Astrocyte (in vitro differentiated cells and primary cell): ENCODE measurements around the gene MEGF6. TPM values are rescaled to one million over a fixed set of nuclear protein-coding genes. Genes with fewer than 3 reads are reported as not detected.

Experiments used
- DNase-seq: peaks from one replicate; pipeline ENCODE4 v3.0.0-alpha.2; 2010; ENCODE audit warnings: low read depth
- FAIRE-seq: peaks from 2 replicates; lab custom pipeline; 2011; peaks lifted over from hg19 to GRCh38; lab: Jason Lieb, UNC
- H2AFZ ChIP-seq: 2 replicates; pipeline ENCODE4 v1.6.0; 2012; ENCODE audit warnings: low read depth, low read length, inconsistent platforms
- H3K27ac ChIP-seq: 2 replicates; pipeline ENCODE4 v1.5.1; 2011; ENCODE audit warnings: low read depth, low read length, inconsistent platforms
- H3K27me3 ChIP-seq: 2 replicates; pipeline ENCODE4 v1.6.0; 2011; ENCODE audit warnings: low read length, inconsistent platforms; ENCODE audit not compliant: insufficient read depth
- H3K36me3 ChIP-seq: 2 replicates; pipeline ENCODE4 v1.5.1; 2011; ENCODE audit warnings: low read length, inconsistent platforms; ENCODE audit not compliant: insufficient read depth
- H3K4me1 ChIP-seq: 2 replicates; pipeline ENCODE4 v1.5.1; 2011; ENCODE audit warnings: low read length, inconsistent platforms; ENCODE audit not compliant: insufficient read depth
- H3K4me2 ChIP-seq: 2 replicates; pipeline ENCODE4 v1.6.0; 2012; ENCODE audit warnings: low read length, inconsistent platforms
- H3K4me3 ChIP-seq: 2 replicates; pipeline ENCODE4 v1.5.1; 2011; ENCODE audit warnings: low read depth, mild to moderate bottlenecking, low read length, inconsistent platforms; ENCODE audit not compliant: insufficient read depth
- H3K79me2 ChIP-seq: 2 replicates; pipeline ENCODE4 v1.6.0; 2012; ENCODE audit warnings: mild to moderate bottlenecking, low read length, inconsistent platforms; ENCODE audit not compliant: insufficient read depth
- H3K9ac ChIP-seq: 2 replicates; pipeline ENCODE4 v1.6.0; 2012; ENCODE audit warnings: mild to moderate bottlenecking, low read length, inconsistent platforms
- H3K9me3 ChIP-seq: 2 replicates; pipeline ENCODE4 v1.5.1; 2012; ENCODE audit warnings: low read depth, mild to moderate bottlenecking, low read length, inconsistent platforms; ENCODE audit not compliant: insufficient read depth
- H4K20me1 ChIP-seq: 2 replicates; pipeline ENCODE4 v1.6.0; 2012; ENCODE audit warnings: low read length, inconsistent platforms; ENCODE audit not compliant: insufficient read depth
- H3K27ac Mint-ChIP-seq: one replicate; pipeline ENCODE4 v1.8.0; 2021; ENCODE audit warnings: mild to moderate bottlenecking, mixed read lengths; ENCODE audit not compliant: unreplicated experiment
- H3K27me3 Mint-ChIP-seq: one replicate; pipeline ENCODE4 v1.8.0; 2021; ENCODE audit warnings: low read depth, mixed read lengths; ENCODE audit not compliant: unreplicated experiment
- H3K36me3 Mint-ChIP-seq: one replicate; pipeline ENCODE4 v1.8.0; 2021; ENCODE audit warnings: low read depth, mixed read lengths; ENCODE audit not compliant: unreplicated experiment
- H3K4me1 Mint-ChIP-seq: one replicate; pipeline ENCODE4 v1.8.0; 2021; ENCODE audit warnings: low read depth, mixed read lengths; ENCODE audit not compliant: unreplicated experiment
- H3K4me3 Mint-ChIP-seq: one replicate; pipeline ENCODE4 v1.8.0; 2021; ENCODE audit warnings: mild to moderate bottlenecking, moderate library complexity, mixed read lengths; ENCODE audit not compliant: unreplicated experiment
- H3K9me3 Mint-ChIP-seq: one replicate; pipeline ENCODE4 v1.8.0; 2021; ENCODE audit warnings: mild to moderate bottlenecking, mixed read lengths; ENCODE audit not compliant: unreplicated experiment
- CTCF ChIP-seq: IDR thresholded peaks from 2 replicates; pipeline ENCODE4 v1.5.1; 2011; ENCODE audit warnings: low read depth, mild to moderate bottlenecking, inconsistent platforms, low read length, moderate library complexity; ENCODE audit not compliant: insufficient read depth
- EZH2 ChIP-seq: IDR thresholded peaks from 2 replicates; pipeline ENCODE4 v1.6.1; 2012; ENCODE audit warnings: mild to moderate bottlenecking, low read length, inconsistent platforms; ENCODE audit not compliant: insufficient read depth
- total RNA-seq: library from RNA; stranded (reverse); gene quantifications from 2 replicates; pipeline ENCODE4 v1.2.1, GENCODE V29; 2021

Gene MEGF6
- total RNA-seq, 1 donor from 2014 or later: 14.8 TPM

GRCh38 chr1:3580231-3580630 is 31.1 kb downstream of the MEGF6 start:
- H3K36me3 Mint-ChIP-seq: no peaks in the 10 kb centered on the region
- FAIRE-seq: no peak

GRCh38 chr1:3579626-3580025 is 31.7 kb downstream of the MEGF6 start:
- H3K9me3 ChIP-seq: no peaks in the 10 kb centered on the region
- H3K79me2 ChIP-seq: no peaks in the 10 kb centered on the region
- no peak for TF ChIP-seq EZH2
- no peak for TF ChIP-seq CTCF
- Mint-ChIP-seq H3K36me3 (no peaks in the 10 kb centered on the region), H3K4me1 (no peaks in the 10 kb centered on the region), H3K9me3 (peaks cover 3% of the 10 kb centered on the region), H3K27me3 (peaks cover 9% of the 10 kb centered on the region), H3K27ac (no peak overlapping the region), H3K4me3 (no peak overlapping the region)
- H3K4me2 ChIP-seq: no peak overlapping the region
- no peak overlapping the region for H3K9ac ChIP-seq
- FAIRE-seq: no peak
- no peak overlapping the region for H2AFZ ChIP-seq
- no peak overlapping the region for H3K27ac ChIP-seq
- H3K36me3 ChIP-seq: no peaks in the 10 kb centered on the region
- H3K27me3 ChIP-seq: peaks cover 7% of the 10 kb centered on the region
- no peaks in the 10 kb centered on the region for H4K20me1 ChIP-seq
- peaks cover 7% of the 10 kb centered on the region for H3K4me1 ChIP-seq
- H3K4me3 ChIP-seq: no peak overlapping the region
- DNase-seq: no peak

More at GRCh38 chr1:3580231-3580630, 31.1 kb downstream of the MEGF6 start:
- Histone ChIP-seq H3K4me3 (no peak overlapping the region), H3K4me1 (peaks cover 7% of the 10 kb centered on the region), H3K36me3 (no peaks in the 10 kb centered on the region), H2AFZ (no peak overlapping the region), H3K9me3 (peaks cover 3% of the 10 kb centered on the region), H4K20me1 (no peaks in the 10 kb centered on the region), H3K79me2 (no peaks in the 10 kb centered on the region), H3K4me2 (no peak overlapping the region), H3K9ac (no peak overlapping the region), H3K27ac (no peak overlapping the region), H3K27me3 (peaks cover 7% of the 10 kb centered on the region)
- Mint-ChIP-seq H3K4me3 (no peak overlapping the region), H3K4me1 (no peaks in the 10 kb centered on the region), H3K27ac (no peak overlapping the region), H3K9me3 (peaks cover 3% of the 10 kb centered on the region), H3K27me3 (peaks cover 9% of the 10 kb centered on the region)
- DNase-seq: no peak
- TF ChIP-seq EZH2 (no peak), CTCF (no peak)

GRCh38 chr1:3578906-3579305 is 32.4 kb downstream of the MEGF6 start:
- no peak for DNase-seq

More at GRCh38 chr1:3578906-3579305, 32.4 kb downstream of the MEGF6 start:
- H3K4me1 ChIP-seq: peaks cover 7% of the 10 kb centered on the region
- no peak for FAIRE-seq
- no peak overlapping the region for H2AFZ ChIP-seq
- H3K27me3 ChIP-seq: peaks cover 7% of the 10 kb centered on the region
- no peaks in the 10 kb centered on the region for H3K36me3 ChIP-seq
- H3K4me1 Mint-ChIP-seq: no peaks in the 10 kb centered on the region
- H3K27me3 Mint-ChIP-seq: peaks cover 9% of the 10 kb centered on the region
- H3K9me3 ChIP-seq: no peaks in the 10 kb centered on the region
- no peaks in the 10 kb centered on the region for H4K20me1 ChIP-seq
- H3K9me3 Mint-ChIP-seq: no peaks in the 10 kb centered on the region
- TF ChIP-seq EZH2 (no peak), CTCF (no peak)
- no peak overlapping the region for H3K27ac ChIP-seq
- no peak overlapping the region for H3K9ac ChIP-seq
- H3K36me3 Mint-ChIP-seq: no peaks in the 10 kb centered on the region
- no peak overlapping the region for H3K27ac Mint-ChIP-seq
- no peaks in the 10 kb centered on the region for H3K79me2 ChIP-seq
- no peak overlapping the region for H3K4me3 ChIP-seq
- H3K4me3 Mint-ChIP-seq: no peak overlapping the region
- H3K4me2 ChIP-seq: no peak overlapping the region
